ENCODE measurements around the gene SRRM3.
"Not testable (repeated sequence)": the region's sequence is repeated elsewhere in the genome, so short reads cannot be mapped to it uniquely, and the experiment has no call there.

Gene SRRM3

DNA sequence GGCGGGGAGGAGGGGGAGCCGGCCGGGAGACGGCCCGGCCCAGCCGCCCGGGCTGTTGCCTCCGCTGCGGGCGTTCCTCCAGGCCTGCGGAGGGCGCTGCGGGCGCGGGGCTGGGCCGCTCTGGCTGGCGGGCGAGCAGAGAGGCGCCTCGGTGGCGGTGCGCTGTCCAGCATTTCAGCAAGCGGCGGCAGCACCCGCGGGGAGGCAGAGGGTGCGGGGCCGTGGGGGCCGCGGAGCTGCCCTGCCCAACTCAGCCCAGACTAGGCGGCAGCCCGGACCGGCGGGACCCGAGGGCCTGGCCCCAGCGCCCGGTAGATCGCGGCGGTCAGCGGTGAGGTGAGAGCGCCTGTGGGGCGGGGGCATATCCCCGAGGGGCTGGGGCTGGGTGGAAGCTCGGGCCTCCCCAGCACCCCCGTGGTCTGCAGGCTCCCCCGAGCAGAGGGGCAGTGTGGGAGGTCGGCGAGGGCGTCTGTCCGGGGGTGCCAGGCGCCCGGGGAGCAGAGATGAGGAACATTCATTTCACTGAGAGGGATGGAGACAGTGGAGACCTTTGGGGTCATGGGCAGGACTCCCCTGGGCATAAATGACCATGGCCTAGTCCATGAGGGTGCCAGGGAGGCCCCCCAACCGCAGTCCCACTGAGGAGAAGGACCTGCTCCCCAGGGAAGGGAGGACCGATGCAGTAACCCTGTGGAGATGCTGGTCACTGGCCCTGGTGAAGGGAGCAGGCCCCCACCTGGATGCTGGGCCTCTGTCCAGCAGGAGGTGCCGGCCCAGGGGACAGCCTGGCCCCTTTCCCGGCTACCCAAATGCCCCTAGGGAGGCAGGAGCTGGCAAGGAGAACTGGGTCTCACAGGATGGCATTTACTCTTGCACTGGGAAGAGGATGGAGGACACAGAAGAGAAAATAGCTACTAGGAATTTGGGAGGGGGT, at the start of gene SRRM3:
SRRM3 (plus strand) TSS at position 165 of the 934 bp plus-strand sequence. CDS start 33,171 bp downstream, outside the sequence.
- in situ Hi-C loops (cut with HindIII; ENCODE audit: low sequenced_read_pairs) = loop anchor here (10.0 kb wide), 3 partner anchors 113 to 357 kb away; no protein-coding TSS in a partner anchor

GRCh38 chr7:76151932-76152331, 49.8 kb upstream of the SRRM3 start:
- in situ Hi-C loops (cut with HindIII; ENCODE audit: low sequenced_read_pairs) = no loop called here

DNA sequence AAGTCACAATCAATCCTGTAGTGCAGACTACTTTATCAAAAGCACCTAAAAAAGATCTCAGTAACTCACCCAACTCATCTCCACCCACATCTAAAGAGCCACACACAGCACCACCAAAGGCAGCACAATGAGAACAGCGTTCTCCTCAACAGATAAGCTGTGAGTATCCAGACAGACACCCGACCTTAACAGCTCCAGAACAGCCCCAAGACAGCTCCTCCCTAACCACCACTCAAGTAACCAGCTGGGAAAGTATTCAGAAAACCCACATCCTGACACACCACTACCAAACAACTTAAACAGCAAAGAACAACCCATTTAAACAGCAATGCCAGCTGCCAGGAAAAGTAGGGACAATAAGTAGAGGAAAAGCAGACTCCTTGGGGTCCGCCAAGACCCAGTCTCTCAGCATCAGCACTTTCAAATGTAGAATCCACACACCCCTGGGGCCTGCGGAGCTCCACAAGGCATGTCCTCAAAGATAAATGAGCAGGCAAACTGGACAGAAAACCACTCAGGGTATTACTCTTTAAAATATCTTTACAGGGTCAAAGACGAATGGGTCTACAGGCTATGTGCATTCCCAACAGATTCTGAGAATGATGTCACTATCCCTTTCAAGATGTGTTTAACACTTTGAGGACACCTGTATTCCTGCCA, 48.0 kb upstream of the SRRM3 start:
- in situ Hi-C loops (cut with HindIII; ENCODE audit: low sequenced_read_pairs) = not testable (repeated sequence)

GRCh38 chr7:76155938-76156337, 45.8 kb upstream of the SRRM3 start:
- in situ Hi-C loops (cut with HindIII; ENCODE audit: low sequenced_read_pairs) = no loop called here

- in situ Hi-C loops (cut with HindIII; ENCODE audit: low sequenced_read_pairs) = not testable (repeated sequence)
These were observed 44.6 kb upstream of the SRRM3 start for GRCh38 chr7:76156992-76157685.

GRCh38 chr7:76158416-76158815, 43.3 kb upstream of the SRRM3 start:
- in situ Hi-C loops (cut with HindIII; ENCODE audit: low sequenced_read_pairs) = not testable (repeated sequence)

- in situ Hi-C loops (cut with HindIII; ENCODE audit: low sequenced_read_pairs) = not testable (repeated sequence)
These were observed 39.1 kb upstream of the SRRM3 start for GRCh38 chr7:76162416-76163170.

DNA sequence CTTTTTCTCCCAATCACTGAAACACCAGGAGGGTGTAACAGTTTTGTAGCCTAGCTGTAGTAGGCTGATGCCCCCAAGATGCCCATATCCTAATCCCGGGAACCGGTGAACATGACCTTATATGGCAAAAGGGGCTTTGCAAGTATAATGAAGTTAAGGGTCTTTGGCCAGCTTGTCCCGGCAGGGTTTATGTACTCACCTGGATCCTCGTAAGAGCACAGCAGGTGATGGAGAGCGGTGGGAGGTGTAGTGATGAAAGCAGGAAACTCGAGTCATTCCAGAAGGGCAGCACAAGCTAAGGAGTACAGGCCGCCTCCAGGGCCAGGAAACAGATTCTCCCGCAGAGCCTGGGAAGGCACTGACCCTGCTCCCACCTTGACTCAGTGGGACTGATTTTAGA, 37.9 kb upstream of the SRRM3 start:
- in situ Hi-C loops (cut with HindIII; ENCODE audit: low sequenced_read_pairs) = not testable (repeated sequence)

GRCh38 chr7:76165106-76165972, 36.4 kb upstream of the SRRM3 start:
- in situ Hi-C loops (cut with HindIII; ENCODE audit: low sequenced_read_pairs) = no loop called here

DNA sequence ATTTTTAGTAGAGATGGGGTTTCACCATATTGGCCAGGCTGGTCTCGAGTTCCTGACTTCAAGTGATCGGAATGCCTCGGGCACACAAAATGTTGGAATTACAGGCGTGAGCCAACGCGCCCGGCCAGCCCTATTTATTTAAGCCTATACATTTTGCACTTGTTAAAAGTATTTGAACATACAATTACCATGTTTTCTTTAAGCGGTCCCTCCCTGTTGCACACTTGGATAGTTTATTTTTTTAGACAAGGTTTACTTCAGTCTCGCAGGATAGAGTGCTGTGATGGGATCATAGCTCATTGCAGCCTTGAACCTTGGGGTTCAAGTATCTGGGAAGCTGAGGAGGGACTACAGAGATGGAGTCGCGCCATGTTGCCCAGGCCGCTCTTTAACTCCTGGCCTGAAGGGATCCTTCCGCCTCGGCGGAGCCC, 35.7 kb upstream of the SRRM3 start:
- in situ Hi-C loops (cut with HindIII; ENCODE audit: low sequenced_read_pairs) = no loop called here

DNA sequence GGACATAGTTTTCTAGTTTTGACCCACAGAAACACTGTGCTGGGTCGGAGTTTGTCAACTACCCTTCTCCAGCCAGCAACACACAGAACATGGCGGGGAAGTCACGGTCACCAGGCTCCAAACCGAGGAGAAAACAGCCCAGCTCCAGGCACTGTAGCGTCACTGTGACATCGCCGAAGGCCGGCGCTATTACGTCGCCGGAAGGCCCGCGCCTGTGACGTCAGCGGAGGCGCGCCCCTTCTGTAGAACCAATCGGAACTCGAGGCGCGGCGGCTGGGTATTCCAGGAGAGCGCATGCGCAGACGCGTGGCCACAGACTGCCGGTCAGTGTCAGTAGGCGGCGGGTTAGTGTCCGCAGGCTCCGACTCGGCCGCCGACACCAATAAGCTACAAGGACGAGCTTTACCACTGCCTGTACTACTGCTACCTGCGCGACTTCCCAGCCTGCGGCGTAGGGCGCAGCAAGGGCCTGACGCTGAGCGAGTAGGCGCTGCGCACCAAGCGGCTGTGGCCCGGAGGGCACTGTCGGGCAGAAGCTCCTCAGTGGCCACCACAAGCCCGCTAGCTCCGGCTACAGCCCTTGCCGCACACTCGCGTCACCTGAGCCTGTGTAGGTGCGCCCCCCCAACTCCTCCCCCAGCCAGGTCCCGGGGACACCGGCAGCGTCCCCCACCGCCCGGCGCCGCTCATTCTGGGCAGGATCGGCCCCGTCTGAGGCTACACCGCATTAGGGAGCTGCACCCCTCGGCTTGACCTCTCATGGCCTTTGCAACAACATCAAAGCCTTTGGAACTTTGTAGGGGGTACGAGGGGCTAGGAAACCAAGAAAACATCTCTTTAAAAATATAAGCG, 35.1 kb upstream of the SRRM3 start:
- in situ Hi-C loops (cut with HindIII; ENCODE audit: low sequenced_read_pairs) = no loop called here

DNA sequence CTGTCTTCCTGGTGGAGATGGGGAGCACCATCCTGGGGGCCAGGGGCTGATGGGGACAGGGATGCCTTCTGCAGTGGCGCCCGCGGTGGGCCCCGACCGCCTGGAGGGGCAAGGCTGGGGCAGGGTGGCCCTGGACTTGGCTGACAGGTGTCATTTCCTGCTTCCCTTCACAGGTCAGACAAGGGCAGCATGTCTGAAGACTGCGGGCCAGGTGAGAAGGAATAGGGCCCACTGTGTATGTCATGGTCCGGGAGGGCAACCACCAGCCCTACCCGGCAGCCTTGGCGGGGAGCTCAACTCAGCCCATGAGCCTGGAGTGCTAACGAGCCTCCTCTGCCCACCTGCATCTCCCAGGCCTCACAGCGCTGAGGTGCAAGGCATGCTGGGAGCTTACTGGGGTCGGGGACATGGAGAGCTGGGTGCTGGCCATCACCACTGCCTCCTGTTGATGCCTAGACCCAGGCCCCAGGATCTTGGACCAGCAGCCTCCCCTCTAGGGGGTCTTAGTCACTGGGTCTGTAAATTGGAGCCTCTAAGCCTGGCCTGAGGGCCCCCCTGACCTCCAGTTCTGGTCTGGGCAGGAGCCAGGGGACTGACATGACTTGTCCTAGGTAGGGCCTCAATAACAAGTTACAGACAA, 28.0 kb upstream of the SRRM3 start:
- in situ Hi-C loops (cut with HindIII; ENCODE audit: low sequenced_read_pairs) = no loop called here

DNA sequence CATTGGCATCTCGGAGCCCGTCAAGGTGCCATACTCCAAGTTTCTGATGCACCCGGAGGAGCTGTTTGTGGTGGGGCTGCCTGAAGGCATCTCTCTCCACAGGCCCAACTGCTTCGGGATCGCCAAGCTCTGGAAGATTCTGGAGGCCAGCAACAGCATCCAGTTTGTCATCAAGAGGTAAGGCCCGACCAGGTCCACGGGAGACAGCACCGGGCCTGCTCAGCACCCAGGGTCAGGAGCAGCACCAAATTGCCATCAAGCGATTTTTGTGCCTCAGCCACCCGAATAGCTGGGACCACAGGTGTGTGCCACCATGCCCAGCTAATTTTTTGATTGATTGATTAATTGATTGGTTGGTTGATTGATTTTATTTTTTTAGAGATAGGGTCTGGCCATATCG, 24.7 kb upstream of the SRRM3 start:
- in situ Hi-C loops (cut with HindIII; ENCODE audit: low sequenced_read_pairs) = not testable (repeated sequence)

GRCh38 chr7:76179686-76180085, 22.0 kb upstream of the SRRM3 start:
- in situ Hi-C loops (cut with HindIII; ENCODE audit: low sequenced_read_pairs) = loop anchor here (10.0 kb wide), 1 partner anchor 95 kb away; no protein-coding TSS in a partner anchor

- in situ Hi-C loops (cut with HindIII; ENCODE audit: low sequenced_read_pairs) = loop anchor here (10.0 kb wide), 1 partner anchor 92 kb away; no protein-coding TSS in a partner anchor
These were observed 19.3 kb upstream of the SRRM3 start for GRCh38 chr7:76182225-76182960.

GRCh38 chr7:76185187-76185896, 16.4 kb upstream of the SRRM3 start:
- in situ Hi-C loops (cut with HindIII; ENCODE audit: low sequenced_read_pairs) = loop anchor here (10.0 kb wide), 1 partner anchor 89 kb away; no protein-coding TSS in a partner anchor

DNA sequence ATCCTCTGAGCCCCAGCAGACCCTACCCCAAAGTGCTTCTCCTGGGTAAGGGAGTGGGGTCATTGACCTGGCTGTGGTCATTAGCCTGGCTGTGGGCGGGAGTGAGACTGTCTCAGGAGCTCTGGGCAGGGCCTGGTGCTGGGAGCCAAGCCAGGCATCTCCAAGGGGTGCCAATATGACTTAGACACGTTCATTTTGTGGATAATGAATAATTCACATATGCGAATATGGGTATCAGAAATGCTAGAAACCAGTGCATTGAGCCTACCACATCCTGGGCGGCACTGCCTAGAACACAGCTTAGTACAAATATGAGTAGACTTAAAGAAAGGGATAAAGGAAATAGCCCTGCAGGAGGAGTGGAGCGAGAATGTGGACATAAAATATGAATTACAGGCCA, 14.4 kb upstream of the SRRM3 start:
- in situ Hi-C loops (cut with HindIII; ENCODE audit: low sequenced_read_pairs) = loop anchor here (10.0 kb wide), 1 partner anchor 88 kb away; no protein-coding TSS in a partner anchor
